Hepatic stellate cell (primary cell): Measurements from ENCODE around the gene AGFG2.
"Not testable (repeated sequence)": the region's sequence is repeated elsewhere in the genome, so short reads cannot be mapped to it uniquely, and the experiment has no call there.

Source experiments
- DNase-seq: peaks from one replicate; pipeline ENCODE4 v3.0.0; 2011; ENCODE audit warnings: low spot score

AGFG2 gene, protein sequence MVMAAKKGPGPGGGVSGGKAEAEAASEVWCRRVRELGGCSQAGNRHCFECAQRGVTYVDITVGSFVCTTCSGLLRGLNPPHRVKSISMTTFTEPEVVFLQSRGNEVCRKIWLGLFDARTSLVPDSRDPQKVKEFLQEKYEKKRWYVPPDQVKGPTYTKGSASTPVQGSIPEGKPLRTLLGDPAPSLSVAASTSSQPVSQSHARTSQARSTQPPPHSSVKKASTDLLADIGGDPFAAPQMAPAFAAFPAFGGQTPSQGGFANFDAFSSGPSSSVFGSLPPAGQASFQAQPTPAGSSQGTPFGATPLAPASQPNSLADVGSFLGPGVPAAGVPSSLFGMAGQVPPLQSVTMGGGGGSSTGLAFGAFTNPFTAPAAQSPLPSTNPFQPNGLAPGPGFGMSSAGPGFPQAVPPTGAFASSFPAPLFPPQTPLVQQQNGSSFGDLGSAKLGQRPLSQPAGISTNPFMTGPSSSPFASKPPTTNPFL

DNA sequence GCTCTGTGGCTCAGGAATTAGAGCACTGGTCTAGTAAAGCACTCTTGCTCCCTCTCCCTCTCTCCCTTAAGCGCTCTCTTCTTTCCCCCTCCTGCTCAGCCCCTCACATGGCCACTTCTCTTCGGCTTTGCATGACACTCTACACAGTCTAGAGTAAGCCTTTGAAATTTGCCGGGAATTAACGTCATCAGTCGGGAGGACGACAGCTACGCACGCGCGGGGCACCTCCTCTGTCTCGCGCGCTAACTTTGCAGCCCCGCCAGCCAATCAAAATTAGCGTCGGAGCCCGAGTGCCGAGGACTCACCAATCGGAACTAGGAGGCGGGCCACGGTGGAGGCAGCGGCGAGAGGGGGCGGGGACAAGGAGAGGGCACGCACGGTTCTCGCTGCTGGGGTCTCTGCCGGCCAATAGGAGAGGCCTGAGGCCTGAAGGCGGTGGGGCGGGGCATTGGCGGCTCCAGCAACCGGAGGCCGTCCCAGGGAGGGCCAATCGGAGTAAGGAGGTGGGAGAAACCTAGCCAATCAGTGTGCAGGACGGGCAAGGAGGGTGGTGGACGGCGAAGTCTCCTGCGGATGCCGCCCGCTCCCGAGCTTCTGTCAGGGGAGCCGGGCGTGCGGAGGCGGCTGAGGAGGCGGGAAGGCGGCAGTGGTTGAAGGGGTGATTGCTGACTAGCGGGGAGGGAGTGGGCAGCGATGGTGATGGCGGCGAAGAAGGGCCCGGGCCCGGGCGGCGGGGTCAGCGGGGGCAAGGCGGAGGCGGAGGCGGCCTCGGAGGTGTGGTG is at the start of gene AGFG2:
Gene AGFG2 (plus strand): TSS at position 550 of the 782 bp plus-strand sequence. CDS start 144 bp downstream, at position 694.
- DNase-seq: peak; percentile 100

DNA sequence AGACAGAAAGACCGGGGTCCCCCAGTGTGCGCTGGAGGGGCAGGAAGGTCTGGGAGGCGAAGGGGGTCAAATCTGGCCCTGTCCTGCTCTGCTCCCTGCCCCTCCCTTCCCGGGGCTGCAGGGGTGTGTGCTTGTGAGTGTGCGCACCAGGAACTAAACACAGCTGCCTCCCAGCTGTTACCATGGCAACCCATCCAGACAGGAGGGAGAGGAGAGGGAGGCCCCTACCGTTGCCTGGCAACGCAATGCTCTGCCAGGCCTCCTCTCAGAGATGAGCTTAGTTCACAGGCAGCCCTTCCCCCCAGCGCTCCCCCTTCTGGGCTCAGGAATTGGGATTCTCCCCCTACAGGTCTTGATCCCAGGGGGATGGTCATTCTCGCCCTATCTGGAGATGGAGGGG is 49.2 kb upstream of the AGFG2 start:
- DNase-seq: peak; percentile 99

- DNase-seq: no peak
Measured at GRCh38 chr7:100490483-100491191, 48.4 kb upstream of the AGFG2 start.

DNA sequence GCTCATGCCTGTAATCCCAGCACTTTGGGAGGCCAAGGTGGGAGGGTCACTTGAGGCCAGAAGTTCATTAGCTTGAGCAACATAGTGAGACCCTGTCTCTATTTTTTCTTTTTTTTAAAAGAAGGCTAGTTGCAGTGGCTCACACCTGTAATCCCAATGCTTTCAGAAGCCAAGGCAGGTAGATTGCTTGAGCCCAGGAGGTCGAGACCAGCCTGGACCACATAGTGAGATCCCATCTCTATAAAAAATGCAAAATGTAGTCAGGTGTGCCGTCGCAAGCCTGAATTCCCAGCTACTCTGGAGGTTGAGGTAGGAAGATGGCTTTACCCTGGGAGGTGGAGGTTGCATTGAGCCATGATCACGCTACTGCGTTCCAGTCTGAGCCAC is 47.8 kb upstream of the AGFG2 start:
- DNase-seq: no peak

- no peak for DNase-seq
Measured at GRCh38 chr7:100492738-100493475, 46.1 kb upstream of the AGFG2 start.

- peak; percentile 52 for DNase-seq
Measured at GRCh38 chr7:100493476-100494264, 45.3 kb upstream of the AGFG2 start.

GRCh38 chr7:100496509-100496908 is 42.5 kb upstream of the AGFG2 start:
- DNase-seq: no peak

DNA sequence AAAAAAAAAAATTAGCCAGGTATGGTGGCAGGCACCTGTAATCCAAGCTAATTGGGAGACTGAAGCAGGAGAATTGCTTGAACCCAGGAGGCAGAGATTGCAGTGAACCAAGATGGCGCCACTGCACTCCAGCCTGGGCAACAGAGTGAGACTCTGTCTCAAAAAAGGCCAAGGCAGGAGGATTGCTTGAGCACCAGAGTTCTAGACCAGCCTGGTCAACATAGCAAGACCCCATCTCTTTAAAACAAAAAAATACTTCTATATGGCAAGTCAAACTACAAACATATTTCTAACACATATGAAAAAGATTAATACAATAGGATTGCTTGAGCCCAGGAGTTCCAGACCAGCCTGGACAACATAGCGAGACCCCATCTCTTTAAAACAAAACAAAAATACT is 38.3 kb upstream of the AGFG2 start:
- DNase-seq: not testable (repeated sequence)

DNA sequence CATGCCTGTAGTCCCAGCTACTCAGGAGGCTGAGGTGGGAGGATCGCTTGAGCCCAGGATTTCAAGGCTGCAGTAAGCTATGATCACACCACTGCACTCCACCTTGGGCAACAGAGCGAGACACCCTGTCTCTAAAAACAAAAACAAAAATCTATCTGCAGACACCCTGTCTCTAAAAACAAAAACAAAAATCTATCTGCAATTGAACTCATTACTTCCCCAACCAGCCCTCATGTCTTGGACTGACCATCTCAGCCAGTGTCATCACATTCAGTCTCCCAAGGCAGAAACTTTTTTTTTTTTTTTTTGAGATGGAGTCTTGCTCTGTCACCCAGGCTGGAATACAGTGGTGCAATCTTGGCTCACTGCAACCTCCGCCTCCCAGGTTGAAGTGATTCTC is 35.0 kb upstream of the AGFG2 start:
- not testable (repeated sequence) for DNase-seq

GRCh38 chr7:100504887-100505611 is 34.0 kb upstream of the AGFG2 start:
- no peak for DNase-seq

GRCh38 chr7:100506356-100506923 is 32.6 kb upstream of the AGFG2 start:
- DNase-seq: no peak

DNA sequence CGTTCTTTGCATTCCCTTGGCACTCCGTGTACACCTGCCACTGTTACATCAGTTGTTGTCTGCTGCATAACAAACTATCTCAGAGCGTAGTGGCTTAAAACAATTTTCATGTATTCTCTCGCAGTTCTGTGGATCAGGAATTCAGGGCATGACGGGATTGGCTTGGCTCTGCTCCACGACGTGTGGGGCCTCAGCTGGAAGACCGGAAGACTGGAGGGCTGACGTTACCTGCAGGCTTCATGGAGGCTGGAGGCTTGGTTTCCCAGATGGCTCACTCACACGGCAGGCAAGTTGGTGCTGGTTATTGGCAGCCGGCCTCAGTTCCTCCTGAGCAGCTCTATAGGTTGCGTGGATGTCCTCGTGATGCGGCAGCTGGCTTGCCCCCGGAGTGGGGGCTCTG is 29.8 kb upstream of the AGFG2 start:
- no peak for DNase-seq

GRCh38 chr7:100510437-100511239 is 28.4 kb upstream of the AGFG2 start:
- no peak for DNase-seq

- DNase-seq: no peak
Measured at GRCh38 chr7:100513212-100513810, 25.7 kb upstream of the AGFG2 start.

DNA sequence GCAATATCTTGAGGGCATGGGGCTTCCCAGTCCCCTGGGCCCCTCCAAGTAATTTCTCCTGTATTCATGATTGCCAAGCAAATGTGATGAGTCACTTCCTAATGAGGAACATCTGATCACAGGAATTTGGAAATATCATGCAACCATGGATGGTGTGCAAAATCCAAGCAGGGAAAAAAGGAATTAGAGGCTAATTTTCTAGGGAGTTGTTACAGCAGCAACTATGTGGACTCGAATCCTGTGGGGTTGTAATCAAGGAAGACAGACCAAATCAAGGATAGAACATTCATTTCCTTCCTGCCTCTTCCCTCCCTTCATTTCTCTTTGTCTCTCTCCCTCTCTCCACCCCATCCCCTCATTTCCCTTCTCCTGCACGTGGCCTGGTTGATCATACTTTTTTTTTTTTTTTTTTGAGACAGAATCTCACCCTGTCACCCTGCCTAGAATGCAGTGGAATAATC is 23.9 kb upstream of the AGFG2 start:
- peak; percentile 36 for DNase-seq

- peak; percentile 35 for DNase-seq
Measured at GRCh38 chr7:100516135-100516812, 22.7 kb upstream of the AGFG2 start.

GRCh38 chr7:100517305-100517704 is 21.7 kb upstream of the AGFG2 start:
- DNase-seq: no peak

DNA sequence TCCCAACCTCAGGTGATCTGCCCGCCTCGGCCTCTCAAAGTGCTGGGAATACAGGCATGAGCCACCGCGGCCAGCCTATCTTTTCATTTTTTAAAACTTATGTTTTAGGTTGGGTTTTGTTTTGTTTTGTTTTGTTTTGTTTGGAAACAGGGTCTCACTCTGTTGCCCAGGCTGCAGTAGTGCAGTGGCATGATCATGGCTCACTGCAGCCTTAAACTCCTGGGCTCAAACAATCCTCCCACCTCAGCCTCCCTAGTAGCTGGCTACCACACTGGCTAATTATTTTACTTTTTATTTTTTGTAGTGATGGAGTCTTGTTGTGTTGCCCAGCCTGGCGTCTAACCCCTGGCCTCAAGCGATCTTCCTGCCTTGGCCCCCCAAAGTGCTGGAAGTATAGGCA is 19.4 kb upstream of the AGFG2 start:
- DNase-seq: no peak
